Measurements from ENCODE around the gene SYNGAP1.

The SYNGAP1 gene

DNA sequence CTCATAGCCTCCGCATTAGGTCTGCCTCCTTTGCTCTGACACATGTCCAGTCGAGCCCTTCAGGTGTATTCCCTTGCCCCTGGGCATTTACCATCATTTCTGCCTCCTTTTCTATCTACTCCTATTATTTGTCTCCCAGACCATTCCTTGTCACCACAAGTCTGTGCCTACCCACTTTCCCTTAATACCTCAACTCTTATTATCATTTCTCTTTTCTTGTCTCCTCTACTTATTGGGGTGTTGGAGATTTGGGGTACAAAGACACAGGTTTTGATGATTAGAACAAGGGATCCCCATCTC, 1.4 kb downstream of the SYNGAP1 start:
- Histone ChIP-seq H3K9me3 (ENCODE audit: control insufficient read depth, low read length) (no peaks in the 10 kb centered on the region), H3K27ac (peak overlapping the region; percentile 12), H3K4me1 (peaks cover 23% of the 10 kb centered on the region), H3K79me2 (peaks cover 9% of the 10 kb centered on the region), H3K4me3 (ENCODE audit: low read depth, low read length) (no peak overlapping the region), H3K27me3 (ENCODE audit: control insufficient read depth, insufficient read depth, low read length) (no peaks in the 10 kb centered on the region), H3K9ac (no peak overlapping the region), H3K36me3 (ENCODE audit: control insufficient read depth, insufficient read depth, low read length) (no peaks in the 10 kb centered on the region), H2AFZ (no peak overlapping the region), H3K4me2 (ENCODE audit: low read length) (no peak overlapping the region)
- TF ChIP-seq CTCF (IDR thresholded peaks at IDR 0.05) = no peak

GRCh38 chr6:33423777-33424176, 3.9 kb downstream of the SYNGAP1 start:
- no peak overlapping the region for H3K4me2 ChIP-seq (ENCODE audit: low read length)
- no peaks in the 10 kb centered on the region for H3K36me3 ChIP-seq (ENCODE audit: control insufficient read depth, insufficient read depth, low read length)
- no peak overlapping the region for H3K9ac ChIP-seq
- TF ChIP-seq CTCF (IDR thresholded peaks at IDR 0.05) = no peak
- no peak overlapping the region for H3K4me3 ChIP-seq (ENCODE audit: low read depth, low read length)
- no peaks in the 10 kb centered on the region for H3K9me3 ChIP-seq (ENCODE audit: control insufficient read depth, low read length)
- peaks cover 24% of the 10 kb centered on the region for H3K4me1 ChIP-seq
- no peak overlapping the region for H2AFZ ChIP-seq
- no peaks in the 10 kb centered on the region for H3K27me3 ChIP-seq (ENCODE audit: control insufficient read depth, insufficient read depth, low read length)
- H3K79me2 ChIP-seq = peaks cover 13% of the 10 kb centered on the region
- H3K27ac ChIP-seq = peak overlapping the region; percentile 99

DNA sequence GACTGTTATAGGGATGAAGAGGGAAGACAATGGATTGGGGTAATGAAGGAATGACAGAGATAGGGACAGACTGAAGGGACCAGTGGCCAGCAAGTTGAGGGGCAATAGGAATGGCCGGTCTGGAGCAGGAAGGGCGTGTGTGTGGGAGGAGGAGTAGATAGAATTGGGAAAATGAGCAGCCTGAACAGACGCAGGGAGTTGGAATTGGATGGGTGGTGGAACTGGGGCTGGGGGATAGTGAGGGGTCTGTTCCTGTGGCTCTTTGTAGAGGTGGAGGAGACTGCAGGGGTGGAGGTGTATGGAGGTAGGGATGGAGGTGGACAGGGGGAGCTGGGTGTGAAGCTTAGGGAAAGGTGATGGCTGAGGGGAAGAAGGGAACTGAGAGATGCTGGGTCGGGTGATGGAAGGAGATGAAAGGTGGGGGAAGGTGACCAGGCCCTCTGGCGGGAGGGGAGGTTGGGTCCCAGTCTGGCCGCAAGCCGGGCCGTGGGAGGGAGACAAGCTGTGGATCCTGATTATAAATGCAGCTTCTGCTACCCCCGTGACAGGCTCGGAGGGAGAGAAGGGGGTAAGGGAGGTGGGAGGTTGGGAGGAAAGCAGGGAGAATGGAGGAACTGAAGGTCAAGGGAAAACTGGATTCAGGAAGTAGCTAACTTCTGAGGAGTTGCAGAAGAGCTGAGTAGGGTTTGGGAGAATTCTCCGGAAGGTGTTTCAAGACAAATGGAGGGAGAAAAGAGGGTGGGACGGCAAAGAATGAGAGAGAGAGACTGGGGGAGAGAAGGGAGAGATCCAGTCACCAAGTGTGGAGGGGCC, 5.2 kb downstream of the SYNGAP1 start:
- H3K27me3 ChIP-seq (ENCODE audit: control insufficient read depth, insufficient read depth, low read length) = no peaks in the 10 kb centered on the region
- no peak for TF ChIP-seq CTCF (IDR thresholded peaks at IDR 0.05)
- H2AFZ ChIP-seq = peak overlapping the region; percentile 85
- no peaks in the 10 kb centered on the region for H3K36me3 ChIP-seq (ENCODE audit: control insufficient read depth, insufficient read depth, low read length)
- H3K9me3 ChIP-seq (ENCODE audit: control insufficient read depth, low read length) = no peaks in the 10 kb centered on the region
- peak overlapping the region; percentile 96 for H3K9ac ChIP-seq
- H3K4me3 ChIP-seq (ENCODE audit: low read depth, low read length) = peak overlapping the region; percentile 88
- H3K27ac ChIP-seq = peak overlapping the region; percentile 99
- peaks cover 14% of the 10 kb centered on the region for H3K4me1 ChIP-seq
- peaks cover 5% of the 10 kb centered on the region for H3K79me2 ChIP-seq
- H3K4me2 ChIP-seq (ENCODE audit: low read length) = peak overlapping the region; percentile 100

GRCh38 chr6:33425668-33426577, 6.1 kb downstream of the SYNGAP1 start:
- H3K27me3 ChIP-seq (ENCODE audit: control insufficient read depth, insufficient read depth, low read length) = no peaks in the 10 kb centered on the region
- H2AFZ ChIP-seq = peak overlapping the region; percentile 85
- H3K36me3 ChIP-seq (ENCODE audit: control insufficient read depth, insufficient read depth, low read length) = no peaks in the 10 kb centered on the region
- H3K27ac ChIP-seq = peak overlapping the region; percentile 99
- TF ChIP-seq CTCF (IDR thresholded peaks at IDR 0.05) = peak; percentile 54
- peaks cover 15% of the 10 kb centered on the region for H3K4me1 ChIP-seq
- no peaks in the 10 kb centered on the region for H3K9me3 ChIP-seq (ENCODE audit: control insufficient read depth, low read length)
- peak overlapping the region; percentile 96 for H3K9ac ChIP-seq
- peak overlapping the region; percentile 100 for H3K4me2 ChIP-seq (ENCODE audit: low read length)
- peaks cover 5% of the 10 kb centered on the region for H3K79me2 ChIP-seq
- H3K4me3 ChIP-seq (ENCODE audit: low read depth, low read length) = peak overlapping the region; percentile 88
